A549 (cell line): ENCODE data around the gene ATP11A. TPM values are rescaled to one million over a fixed set of nuclear protein-coding genes. Genes with fewer than 3 reads are reported as not detected.

Source experiments
- ATAC-seq, 2 experiments: fragments of 200-7000 bp in 1 of 2; fragments of >200 bp in 1 of 2; cut with Nextera tagmentation in 1 of 2; cut with Tn5 transposase in 1 of 2; 3 replicates each; pipeline versions ENCODE4 v1.8.0 to v1.9.1; 2018 to 2020; ENCODE audit warnings: mild to moderate bottlenecking in 1 of 2, moderate library complexity in 1 of 2
- CTCF ChIA-PET: fragments of 300-600 bp; sonication (Branson Sonifier 250); formaldehyde crosslinking; extraction: SDS; loops from one replicate; lab custom pipeline; 2021; ENCODE audit warnings: antibody characterized with exemption, inconsistent platforms; lab: Yijun Ruan, JAX
- POLR2A ChIA-PET: fragments of 350-600 bp; formaldehyde crosslinking; extraction: SDS; loops from one replicate; lab custom pipeline; 2021; ENCODE audit warnings: antibody characterized with exemption, inconsistent platforms; lab: Yijun Ruan, JAX
- DNase-seq, 2 experiments: peaks; one replicate each; pipeline versions ENCODE4 v3.0.0 to v3.0.0-alpha.2; 2011 to 2016; ENCODE audit warnings: low read depth in 1 of 2, low spot score in 1 of 2
- FAIRE-seq: peaks from 2 replicates; lab custom pipeline; 2011; peaks lifted over from hg19 to GRCh38; lab: Jason Lieb, UNC
- H3K27ac ChIP-seq, 2 experiments: fragments of >200 bp; sonication (Bioruptor Twin); formaldehyde crosslinking; 3 replicates each; pipeline ENCODE4 v1.5.1; 2016 to 2017
- H3K4me1 ChIP-seq: fragments of >200 bp; sonication (Bioruptor Twin); formaldehyde crosslinking; 3 replicates; pipeline ENCODE4 v1.6.1; 2016
- H3K4me2 ChIP-seq: fragments of >200 bp; sonication (Bioruptor Twin); formaldehyde crosslinking; 3 replicates; pipeline ENCODE4 v1.6.1; 2016
- H3K4me3 ChIP-seq: fragments of >200 bp; sonication (Bioruptor Twin); formaldehyde crosslinking; 3 replicates; pipeline ENCODE4 v1.5.1; 2016
- H3K9me3 ChIP-seq: fragments of >200 bp; sonication (Bioruptor Twin); formaldehyde crosslinking; 3 replicates; pipeline ENCODE4 v1.6.1; 2016
- BHLHE40 ChIP-seq: IDR thresholded peaks from 2 replicates; pipeline ENCODE4 v1.6.1; 2012; ENCODE audit warnings: low read depth, low read length, inconsistent platforms
- CBX2 ChIP-seq: fragments of 200-600 bp; sonication (generic); IDR thresholded peaks from 2 replicates; pipeline ENCODE4 v1.6.1; 2016; ENCODE audit warnings: low read depth, mild to moderate bottlenecking, borderline replicate concordance
- CBX8 ChIP-seq: fragments of 200-600 bp; sonication (generic); IDR thresholded peaks from 2 replicates; pipeline ENCODE4 v1.6.1; 2016
- CEBPB ChIP-seq, 2 experiments: fragments of >200 bp in 1 of 2; sonication (Bioruptor Twin) in 1 of 2; formaldehyde crosslinking in 1 of 2; IDR thresholded peaks; 2 replicates each; pipeline ENCODE4 v1.6.1; 2012 to 2016
- CHD2 ChIP-seq: fragments of 150-350 bp; IDR thresholded peaks from 2 replicates; pipeline ENCODE4 v1.6.1; 2014; ENCODE audit warnings: low read length; ENCODE audit not compliant: partially characterized antibody
- CHD4 ChIP-seq: fragments of 200-600 bp; sonication (generic); IDR thresholded peaks from 2 replicates; pipeline ENCODE4 v1.6.1; 2016; ENCODE audit warnings: antibody characterized with exemption, mild to moderate bottlenecking, borderline replicate concordance
- EP300 ChIP-seq, 2 experiments: fragments of >200 bp; sonication (Bioruptor Twin); formaldehyde crosslinking; IDR thresholded peaks; 2 replicates in 1 of 2; 3 replicates in 1 of 2; pipeline ENCODE4 v1.6.1; 2016 to 2017
- FOSB ChIP-seq: fragments of 250-450 bp; sonication (Bioruptor Pico); IDR thresholded peaks from 2 replicates; pipeline ENCODE4 v1.5.0; 2020; ENCODE audit warnings: mild to moderate bottlenecking, moderate library complexity
- FOSL2 ChIP-seq, 2 experiments: fragments of 450-650 bp in 1 of 2; fragments of >200 bp in 1 of 2; sonication (Bioruptor Twin) in 1 of 2; formaldehyde crosslinking; IDR thresholded peaks; 2 replicates each; pipeline versions ENCODE4 v1.5.0 to v1.6.1; 2016 to 2020; ENCODE audit warnings: mild to moderate bottlenecking in 1 of 2, moderate library complexity in 1 of 2
- FOXS1 ChIP-seq: fragments of 250-450 bp; sonication (Bioruptor Pico); IDR thresholded peaks from 2 replicates; pipeline ENCODE4 v1.5.0; 2020; ENCODE audit warnings: mild to moderate bottlenecking, moderate library complexity
- JUN ChIP-seq, 2 experiments: fragments of >200 bp; sonication (Bioruptor Twin); formaldehyde crosslinking; IDR thresholded peaks; 2 replicates in 1 of 2; 3 replicates in 1 of 2; pipeline ENCODE4 v1.6.1; 2016 to 2017
- JUNB ChIP-seq: fragments of >200 bp; sonication (Bioruptor Twin); formaldehyde crosslinking; IDR thresholded peaks from 2 replicates; pipeline ENCODE4 v1.6.1; 2016
- MYC ChIP-seq: IDR thresholded peaks from 2 replicates; pipeline ENCODE4 v1.6.1; 2012; ENCODE audit warnings: mild to moderate bottlenecking, inconsistent platforms, low read length, improper control_type of control experiment, borderline replicate concordance
- NFE2L2 ChIP-seq: fragments of 150-350 bp; conservative IDR thresholded peaks from 2 replicates; pipeline ENCODE4 v1.6.1; 2014; ENCODE audit warnings: low read length
- NPAS2 ChIP-seq: fragments of 250-450 bp; sonication (Bioruptor Pico); IDR thresholded peaks from 2 replicates; pipeline ENCODE4 v1.8.0; 2022; ENCODE audit warnings: mild to moderate bottlenecking, moderate library complexity, borderline replicate concordance
- POLR2A ChIP-seq: IDR thresholded peaks from 2 replicates; pipeline ENCODE4 v1.6.1; 2012; ENCODE audit warnings: mild to moderate bottlenecking, low read length
- RAD21 ChIP-seq, 2 experiments: fragments of >200 bp in 1 of 2; sonication (Bioruptor Twin) in 1 of 2; formaldehyde crosslinking in 1 of 2; IDR thresholded peaks in 1 of 2; conservative IDR thresholded peaks in 1 of 2; 2 replicates in 1 of 2; 3 replicates in 1 of 2; pipeline ENCODE4 v1.6.1; 2012 to 2018; ENCODE audit warnings: inconsistent platforms in 1 of 2
- RNF2 ChIP-seq: fragments of 200-600 bp; sonication (generic); IDR thresholded peaks from 2 replicates; pipeline ENCODE4 v1.6.1; 2016; ENCODE audit warnings: low read depth, mild to moderate bottlenecking, antibody characterized with exemption, moderate library complexity, borderline replicate concordance
- SMC3 ChIP-seq: fragments of >200 bp; sonication (Bioruptor Twin); formaldehyde crosslinking; IDR thresholded peaks from 3 replicates; pipeline ENCODE4 v1.6.1; 2018; ENCODE audit warnings: inconsistent platforms
- TFCP2L1 ChIP-seq: fragments of 250-450 bp; sonication (Bioruptor Pico); IDR thresholded peaks from 2 replicates; pipeline ENCODE4 v1.5.0; 2021; ENCODE audit warnings: mild to moderate bottlenecking
- TP53 ChIP-seq: fragments of 250-450 bp; sonication (Bioruptor Pico); IDR thresholded peaks from 2 replicates; pipeline ENCODE4 v1.5.0; 2021; ENCODE audit warnings: mild to moderate bottlenecking, moderate library complexity
- ZSCAN20 ChIP-seq: fragments of 250-450 bp; sonication (Bioruptor Pico); IDR thresholded peaks from 2 replicates; pipeline ENCODE4 v1.8.0; 2022; ENCODE audit warnings: mild to moderate bottlenecking, moderate library complexity
- WGBS: methylation state at CpG from one replicate; pipeline ENCODE4 v1.1.6; 2017; ENCODE audit errors: missing lambda C conversion rate; 5-methylcytosine and 5-hydroxymethylcytosine counted together
- polyA plus RNA-seq, 4 experiments: library from polyadenylated mRNA; depleted of rRNA in 3 of 4; stranded (reverse); fragments of >200 nt; fragmentation: RNase III in 1 of 4; extraction: RNeasy Plus Mini Kit Qiagen cat#74134 plus additional on column Dnase treatment in 1 of 4; gene quantifications; 2 replicates in 3 of 4; 3 replicates in 1 of 4; pipeline ENCODE4 v1.2.3, GENCODE V29; 2011 to 2017
- TF ChIP-seq, protein P1 (sequence below): fragments of 150-350 bp; IDR thresholded peaks from 2 replicates; pipeline ENCODE4 v1.6.1; 2014; ENCODE audit warnings: low read depth, mild to moderate bottlenecking, low read length
- TF ChIP-seq, protein P2 (sequence below): fragments of >200 bp; sonication (Bioruptor Twin); formaldehyde crosslinking; IDR thresholded peaks from 2 replicates; pipeline ENCODE4 v1.6.1; 2016
- TF ChIP-seq, protein P3 (sequence below): fragments of >200 bp; sonication (Bioruptor Twin); formaldehyde crosslinking; IDR thresholded peaks from 3 replicates; pipeline ENCODE4 v1.5.1; 2016
- TF ChIP-seq, protein P4 (sequence below): fragments of 200-600 bp; sonication (generic); IDR thresholded peaks from 2 replicates; pipeline ENCODE4 v1.6.1; 2016; ENCODE audit warnings: antibody characterized with exemption, mild to moderate bottlenecking, moderate library complexity

ATP11A gene
- polyA plus RNA-seq, 2 of the 4 experiments (the other 2 are of a cell fraction) = 4.1 to 8.0 TPM

DNA sequence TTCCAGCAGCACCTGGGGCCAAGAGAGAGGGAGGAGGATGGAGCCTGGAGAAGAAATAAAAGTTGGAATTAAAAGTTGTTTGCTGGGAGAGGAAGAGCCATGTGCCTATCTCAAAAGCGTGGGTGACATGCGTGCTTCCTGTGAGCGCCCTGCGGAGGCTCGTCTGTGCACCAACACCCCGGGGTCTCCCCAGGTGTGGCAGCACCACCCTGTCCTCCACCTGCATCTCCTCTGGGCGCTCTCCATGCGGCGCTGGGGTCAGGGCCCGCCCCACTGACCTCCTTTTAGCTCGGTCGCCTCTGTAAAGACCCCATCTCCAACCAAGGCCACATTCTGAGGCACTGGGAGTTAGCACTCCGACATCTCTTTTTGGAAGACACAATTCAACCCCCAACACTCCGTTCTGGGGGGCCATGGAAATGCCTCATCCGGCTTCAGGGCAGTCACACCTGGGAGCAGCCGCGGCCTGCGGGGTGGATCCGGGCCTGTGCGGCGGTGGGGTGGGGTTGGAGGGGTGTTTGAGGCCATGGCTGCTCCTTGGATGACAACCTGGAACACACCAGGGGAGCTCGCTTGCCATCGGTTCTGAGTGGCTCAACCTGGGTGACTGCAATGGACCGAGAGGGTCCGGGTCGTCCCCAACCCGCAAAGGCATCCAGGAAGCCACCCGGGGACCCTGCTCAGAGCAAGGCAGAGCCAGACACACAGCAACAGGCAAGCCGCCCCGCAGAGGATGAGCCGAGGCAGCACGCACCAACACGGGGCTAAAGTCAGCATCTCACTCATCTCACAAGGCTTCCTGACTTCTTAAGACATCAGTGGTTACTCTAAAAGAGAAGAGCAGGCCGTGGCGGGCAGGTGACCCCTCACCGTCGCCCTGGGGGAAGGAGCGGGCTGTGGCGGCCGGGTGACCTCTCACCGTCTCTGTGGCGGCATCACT is 199.8 kb downstream of the ATP11A start:
- Histone ChIP-seq H3K27ac (no peak overlapping the region), H3K4me2 (no peak overlapping the region), H3K4me3 (no peak overlapping the region), H3K9me3 (no peaks in the 10 kb centered on the region), H3K4me1 (peaks cover 13% of the 10 kb centered on the region)
- no peak for DNase-seq
- TF ChIP-seq BHLHE40 (no peak), SMC3 (no peak), JUNB (no peak), POLR2A (no peak), NFE2L2 (no peak), NPAS2 (CRISPR knock-in tag) (no peak), TFCP2L1 (CRISPR knock-in tag) (no peak), CBX2 (no peak), TP53 (CRISPR knock-in tag) (no peak), MYC (no peak), CHD2 (no peak), RAD21 (conservative IDR thresholded peaks at IDR 0.05 in 1 of 2, IDR thresholded peaks at IDR 0.05 in 1 of 2) (no peak), FOXS1 (CRISPR knock-in tag) (no peak), RNF2 (no peak), CEBPB (IDR thresholded peaks at IDR 0.05) (no peak), FOSB (CRISPR knock-in tag) (no peak), JUN (IDR thresholded peaks at IDR 0.05) (no peak)
- TF ChIP-seq, protein P1, sequence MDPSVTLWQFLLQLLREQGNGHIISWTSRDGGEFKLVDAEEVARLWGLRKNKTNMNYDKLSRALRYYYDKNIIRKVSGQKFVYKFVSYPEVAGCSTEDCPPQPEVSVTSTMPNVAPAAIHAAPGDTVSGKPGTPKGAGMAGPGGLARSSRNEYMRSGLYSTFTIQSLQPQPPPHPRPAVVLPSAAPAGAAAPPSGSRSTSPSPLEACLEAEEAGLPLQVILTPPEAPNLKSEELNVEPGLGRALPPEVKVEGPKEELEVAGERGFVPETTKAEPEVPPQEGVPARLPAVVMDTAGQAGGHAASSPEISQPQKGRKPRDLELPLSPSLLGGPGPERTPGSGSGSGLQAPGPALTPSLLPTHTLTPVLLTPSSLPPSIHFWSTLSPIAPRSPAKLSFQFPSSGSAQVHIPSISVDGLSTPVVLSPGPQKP = no peak
- TF ChIP-seq, protein P2, sequence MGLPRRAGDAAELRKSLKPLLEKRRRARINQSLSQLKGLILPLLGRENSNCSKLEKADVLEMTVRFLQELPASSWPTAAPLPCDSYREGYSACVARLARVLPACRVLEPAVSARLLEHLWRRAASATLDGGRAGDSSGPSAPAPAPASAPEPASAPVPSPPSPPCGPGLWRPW = no peak
- TF ChIP-seq, protein P3, sequence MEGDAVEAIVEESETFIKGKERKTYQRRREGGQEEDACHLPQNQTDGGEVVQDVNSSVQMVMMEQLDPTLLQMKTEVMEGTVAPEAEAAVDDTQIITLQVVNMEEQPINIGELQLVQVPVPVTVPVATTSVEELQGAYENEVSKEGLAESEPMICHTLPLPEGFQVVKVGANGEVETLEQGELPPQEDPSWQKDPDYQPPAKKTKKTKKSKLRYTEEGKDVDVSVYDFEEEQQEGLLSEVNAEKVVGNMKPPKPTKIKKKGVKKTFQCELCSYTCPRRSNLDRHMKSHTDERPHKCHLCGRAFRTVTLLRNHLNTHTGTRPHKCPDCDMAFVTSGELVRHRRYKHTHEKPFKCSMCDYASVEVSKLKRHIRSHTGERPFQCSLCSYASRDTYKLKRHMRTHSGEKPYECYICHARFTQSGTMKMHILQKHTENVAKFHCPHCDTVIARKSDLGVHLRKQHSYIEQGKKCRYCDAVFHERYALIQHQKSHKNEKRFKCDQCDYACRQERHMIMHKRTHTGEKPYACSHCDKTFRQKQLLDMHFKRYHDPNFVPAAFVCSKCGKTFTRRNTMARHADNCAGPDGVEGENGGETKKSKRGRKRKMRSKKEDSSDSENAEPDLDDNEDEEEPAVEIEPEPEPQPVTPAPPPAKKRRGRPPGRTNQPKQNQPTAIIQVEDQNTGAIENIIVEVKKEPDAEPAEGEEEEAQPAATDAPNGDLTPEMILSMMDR = no peak
- FAIRE-seq = no peak
- POLR2A ChIA-PET = no interaction called here
- 82% methylated on average over 27 of the region's 42 CpGs for WGBS
- ATAC-seq = no peak
- CTCF ChIA-PET = interaction anchor here (0.8 to 5.2 kb wide), 2 partner anchors 15 to 249 kb away, joined by 5 to 26 read pairs; no protein-coding TSS in a partner anchor

DNA sequence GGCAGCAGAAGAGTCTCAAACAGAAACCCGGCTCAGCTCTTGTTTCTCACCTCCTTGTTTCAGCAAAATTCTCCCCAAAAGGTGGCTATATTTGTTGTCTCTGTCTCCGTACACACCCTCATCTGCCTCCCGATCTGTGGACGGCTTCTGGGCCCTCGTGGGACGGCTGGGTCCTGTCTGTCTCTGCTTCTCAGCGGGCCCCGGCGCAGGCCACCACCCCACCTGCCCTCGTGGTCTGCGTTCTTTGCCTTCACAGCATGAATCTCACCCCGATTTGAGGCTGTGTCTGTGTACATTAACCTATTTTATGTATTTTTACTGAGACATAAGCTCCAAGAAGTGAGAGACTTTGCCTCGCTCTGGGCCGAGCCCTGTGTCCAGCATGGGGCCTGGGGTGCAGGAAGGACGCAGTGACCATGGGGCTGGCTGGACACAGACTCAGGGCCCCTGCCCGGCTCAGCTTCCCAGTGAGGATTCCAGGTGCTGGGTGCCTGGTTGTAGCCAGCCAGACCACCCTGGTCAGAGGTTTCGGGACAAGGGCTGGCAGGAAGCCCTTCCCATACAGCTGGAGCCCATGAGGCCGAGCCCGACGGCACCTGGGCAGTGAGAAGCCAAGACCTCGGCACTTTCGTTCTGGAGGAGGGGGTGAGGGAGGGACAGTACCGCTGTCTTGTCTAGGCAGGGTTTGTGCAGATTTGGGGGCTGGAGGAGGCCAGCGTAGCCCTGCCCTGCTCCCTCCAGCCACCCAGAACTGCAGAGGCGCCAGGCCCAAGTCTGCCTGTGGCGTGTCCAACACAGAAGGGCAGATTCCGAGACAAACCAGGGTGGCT is 200.7 kb downstream of the ATP11A start:
- no peak for FAIRE-seq
- no peak for TF ChIP-seq POLR2A
- TF ChIP-seq CHD4 = no peak
- no peak for TF ChIP-seq FOXS1 (CRISPR knock-in tag)
- no peak for TF ChIP-seq FOSL2 (IDR thresholded peaks at IDR 0.05)
- no peak for TF ChIP-seq FOSL2 (CRISPR knock-in tag; IDR thresholded peaks at IDR 0.05)
- no peak for TF ChIP-seq ZSCAN20 (CRISPR knock-in tag)
- TF ChIP-seq CBX8 = no peak
- TF ChIP-seq, protein P4, sequence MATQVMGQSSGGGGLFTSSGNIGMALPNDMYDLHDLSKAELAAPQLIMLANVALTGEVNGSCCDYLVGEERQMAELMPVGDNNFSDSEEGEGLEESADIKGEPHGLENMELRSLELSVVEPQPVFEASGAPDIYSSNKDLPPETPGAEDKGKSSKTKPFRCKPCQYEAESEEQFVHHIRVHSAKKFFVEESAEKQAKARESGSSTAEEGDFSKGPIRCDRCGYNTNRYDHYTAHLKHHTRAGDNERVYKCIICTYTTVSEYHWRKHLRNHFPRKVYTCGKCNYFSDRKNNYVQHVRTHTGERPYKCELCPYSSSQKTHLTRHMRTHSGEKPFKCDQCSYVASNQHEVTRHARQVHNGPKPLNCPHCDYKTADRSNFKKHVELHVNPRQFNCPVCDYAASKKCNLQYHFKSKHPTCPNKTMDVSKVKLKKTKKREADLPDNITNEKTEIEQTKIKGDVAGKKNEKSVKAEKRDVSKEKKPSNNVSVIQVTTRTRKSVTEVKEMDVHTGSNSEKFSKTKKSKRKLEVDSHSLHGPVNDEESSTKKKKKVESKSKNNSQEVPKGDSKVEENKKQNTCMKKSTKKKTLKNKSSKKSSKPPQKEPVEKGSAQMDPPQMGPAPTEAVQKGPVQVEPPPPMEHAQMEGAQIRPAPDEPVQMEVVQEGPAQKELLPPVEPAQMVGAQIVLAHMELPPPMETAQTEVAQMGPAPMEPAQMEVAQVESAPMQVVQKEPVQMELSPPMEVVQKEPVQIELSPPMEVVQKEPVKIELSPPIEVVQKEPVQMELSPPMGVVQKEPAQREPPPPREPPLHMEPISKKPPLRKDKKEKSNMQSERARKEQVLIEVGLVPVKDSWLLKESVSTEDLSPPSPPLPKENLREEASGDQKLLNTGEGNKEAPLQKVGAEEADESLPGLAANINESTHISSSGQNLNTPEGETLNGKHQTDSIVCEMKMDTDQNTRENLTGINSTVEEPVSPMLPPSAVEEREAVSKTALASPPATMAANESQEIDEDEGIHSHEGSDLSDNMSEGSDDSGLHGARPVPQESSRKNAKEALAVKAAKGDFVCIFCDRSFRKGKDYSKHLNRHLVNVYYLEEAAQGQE = no peak
- no peak for TF ChIP-seq JUN (IDR thresholded peaks at IDR 0.05)
- no peak for TF ChIP-seq EP300 (IDR thresholded peaks at IDR 0.05)
- no peak for TF ChIP-seq CEBPB (IDR thresholded peaks at IDR 0.05)
- TF ChIP-seq, all 56 proteins: peak for 0
- Histone ChIP-seq H3K9me3 (no peaks in the 10 kb centered on the region), H3K4me3 (no peak overlapping the region), H3K4me2 (no peak overlapping the region), H3K4me1 (peaks cover 13% of the 10 kb centered on the region), H3K27ac (no peak overlapping the region)
- no peak for ATAC-seq
- CTCF ChIA-PET = interaction anchor here (0.8 kb wide), 1 partner anchor 250 kb away, joined by 5 read pairs; no protein-coding TSS in a partner anchor
- WGBS = 91% methylated on average over 20 of the region's 27 CpGs
- POLR2A ChIA-PET = no interaction called here
- no peak for DNase-seq
